Measurements from ENCODE around the gene GJC2. TPM values are rescaled to one million over a fixed set of nuclear protein-coding genes. Genes with fewer than 3 reads are reported as not detected.

GJC2 gene
- total RNA-seq, 1 donor from 2014 or later = 2.5 TPM

DNA sequence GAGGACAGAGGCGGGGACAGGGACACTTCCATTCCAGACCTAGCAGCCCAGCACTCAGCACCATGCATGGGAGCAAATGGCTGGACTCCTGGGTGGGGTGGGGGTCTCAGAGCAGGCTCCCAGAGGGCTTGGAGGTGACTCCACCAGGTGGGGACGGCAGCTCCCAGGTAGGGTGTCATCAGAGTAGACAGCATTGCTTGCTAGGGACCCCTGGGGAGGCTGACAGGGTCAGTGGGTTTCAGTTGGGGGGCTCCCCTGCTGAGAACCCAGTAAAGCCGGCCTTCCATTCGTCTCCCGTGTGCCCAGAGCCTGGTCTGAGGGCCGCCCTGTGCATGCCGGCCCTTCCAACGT, 4.8 kb upstream of the GJC2 start:
- DNase-seq (ENCODE audit: low spot score in 2 of 2, unreplicated experiment in 2 of 2) = no peak
- TF ChIP-seq, protein P1, sequence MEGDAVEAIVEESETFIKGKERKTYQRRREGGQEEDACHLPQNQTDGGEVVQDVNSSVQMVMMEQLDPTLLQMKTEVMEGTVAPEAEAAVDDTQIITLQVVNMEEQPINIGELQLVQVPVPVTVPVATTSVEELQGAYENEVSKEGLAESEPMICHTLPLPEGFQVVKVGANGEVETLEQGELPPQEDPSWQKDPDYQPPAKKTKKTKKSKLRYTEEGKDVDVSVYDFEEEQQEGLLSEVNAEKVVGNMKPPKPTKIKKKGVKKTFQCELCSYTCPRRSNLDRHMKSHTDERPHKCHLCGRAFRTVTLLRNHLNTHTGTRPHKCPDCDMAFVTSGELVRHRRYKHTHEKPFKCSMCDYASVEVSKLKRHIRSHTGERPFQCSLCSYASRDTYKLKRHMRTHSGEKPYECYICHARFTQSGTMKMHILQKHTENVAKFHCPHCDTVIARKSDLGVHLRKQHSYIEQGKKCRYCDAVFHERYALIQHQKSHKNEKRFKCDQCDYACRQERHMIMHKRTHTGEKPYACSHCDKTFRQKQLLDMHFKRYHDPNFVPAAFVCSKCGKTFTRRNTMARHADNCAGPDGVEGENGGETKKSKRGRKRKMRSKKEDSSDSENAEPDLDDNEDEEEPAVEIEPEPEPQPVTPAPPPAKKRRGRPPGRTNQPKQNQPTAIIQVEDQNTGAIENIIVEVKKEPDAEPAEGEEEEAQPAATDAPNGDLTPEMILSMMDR (IDR thresholded peaks at IDR 0.05; ENCODE audit: unreplicated experiment) = no peak
- no peaks in the 10 kb centered on the region for H3K27me3 Mint-ChIP-seq (ENCODE audit: low read depth)
- peaks cover 22% of the 10 kb centered on the region for H3K4me1 Mint-ChIP-seq
- H3K4me3 Mint-ChIP-seq = no peak overlapping the region
- no peaks in the 10 kb centered on the region for H3K9me3 Mint-ChIP-seq
- no peak overlapping the region for H3K27ac Mint-ChIP-seq
- no peaks in the 10 kb centered on the region for H3K36me3 Mint-ChIP-seq

DNA sequence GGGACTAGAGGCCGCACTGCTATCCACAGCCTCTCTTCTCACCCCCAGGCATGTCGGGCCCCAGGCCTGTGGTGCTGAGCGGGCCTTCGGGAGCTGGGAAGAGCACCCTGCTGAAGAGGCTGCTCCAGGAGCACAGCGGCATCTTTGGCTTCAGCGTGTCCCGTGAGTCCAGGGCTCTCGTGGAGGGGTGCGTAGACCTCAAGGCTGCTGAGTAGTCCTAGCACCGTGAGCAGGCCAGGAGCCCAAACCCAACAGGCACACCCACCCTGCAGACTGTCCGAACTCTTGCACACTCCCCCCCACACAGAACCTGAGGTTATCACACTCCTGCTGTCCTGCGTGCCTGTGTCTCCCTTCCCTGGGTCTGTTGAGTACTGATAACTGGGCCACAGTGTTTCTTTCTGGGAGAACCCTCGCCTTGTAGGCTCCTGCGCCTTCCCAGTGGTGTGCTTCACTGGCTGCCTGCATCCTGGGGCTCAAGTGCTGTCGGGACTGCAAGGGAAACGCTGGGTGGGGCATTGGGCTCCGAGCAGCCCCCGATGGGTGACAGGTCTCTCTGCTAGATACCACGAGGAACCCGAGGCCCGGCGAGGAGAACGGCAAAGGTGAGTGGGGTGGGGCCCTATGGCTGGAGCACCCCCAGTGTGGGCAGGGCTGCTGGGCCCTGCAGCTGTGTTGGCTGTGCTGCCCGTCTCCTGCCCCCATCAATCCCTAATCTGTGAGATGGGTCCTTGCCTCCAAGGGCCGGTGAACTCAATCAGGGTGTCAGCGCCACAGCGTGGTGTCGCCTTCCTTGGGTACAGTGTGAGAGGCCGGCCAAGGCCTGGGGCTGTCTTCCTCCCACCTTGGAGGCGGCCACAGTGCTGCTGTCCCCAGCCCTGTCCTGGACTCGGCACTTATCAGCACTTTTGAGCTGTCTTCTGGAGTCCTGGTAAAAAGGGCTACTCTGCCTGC, 4.0 kb upstream of the GJC2 start:
- no peaks in the 10 kb centered on the region for H3K36me3 Mint-ChIP-seq
- no peak overlapping the region for H3K27ac Mint-ChIP-seq
- no peaks in the 10 kb centered on the region for H3K9me3 Mint-ChIP-seq
- TF ChIP-seq, protein P1 (IDR thresholded peaks at IDR 0.05; ENCODE audit: unreplicated experiment) = no peak
- DNase-seq (ENCODE audit: low spot score in 2 of 2, unreplicated experiment in 2 of 2) = no peak
- no peaks in the 10 kb centered on the region for H3K27me3 Mint-ChIP-seq (ENCODE audit: low read depth)
- no peak overlapping the region for H3K4me3 Mint-ChIP-seq
- peaks cover 20% of the 10 kb centered on the region for H3K4me1 Mint-ChIP-seq

DNA sequence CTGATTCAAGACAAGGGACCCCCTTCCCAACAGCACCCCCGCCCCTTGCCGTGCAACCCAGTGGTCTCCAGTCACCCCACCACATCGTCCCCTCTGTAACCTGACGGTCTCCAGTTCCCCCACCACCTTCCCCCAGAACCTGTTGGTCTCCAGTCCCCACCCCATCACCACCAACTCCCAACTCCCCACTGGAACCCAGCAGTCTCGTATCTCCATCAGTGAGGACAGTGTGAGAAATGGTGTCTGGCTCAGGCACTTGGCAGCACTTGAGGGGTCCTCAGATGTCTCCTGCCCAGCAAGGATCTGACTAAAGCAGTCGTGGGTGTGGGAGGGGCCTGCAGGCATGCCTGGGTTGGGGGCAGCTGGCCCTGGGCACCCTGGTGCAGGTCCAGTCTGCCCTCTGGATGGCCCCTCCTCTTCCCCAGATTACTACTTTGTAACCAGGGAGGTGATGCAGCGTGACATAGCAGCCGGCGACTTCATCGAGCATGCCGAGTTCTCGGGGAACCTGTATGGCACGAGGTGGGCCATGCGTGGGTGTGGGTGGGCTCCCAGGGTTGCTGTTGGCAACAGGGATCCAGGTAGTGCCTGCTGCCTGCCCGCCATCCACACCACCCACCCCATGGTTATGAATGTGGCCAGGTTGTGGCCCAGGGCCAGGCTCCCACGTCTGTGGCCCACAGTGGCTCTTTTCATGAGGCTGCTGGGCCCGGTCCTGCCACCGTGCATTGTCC, 3.1 kb upstream of the GJC2 start:
- Mint-ChIP-seq H3K4me3 (no peak overlapping the region), H3K36me3 (no peaks in the 10 kb centered on the region), H3K27ac (no peak overlapping the region), H3K27me3 (ENCODE audit: low read depth) (no peaks in the 10 kb centered on the region), H3K4me1 (peaks cover 17% of the 10 kb centered on the region), H3K9me3 (no peaks in the 10 kb centered on the region)
- DNase-seq (ENCODE audit: low spot score in 2 of 2, unreplicated experiment in 2 of 2) = no peak
- TF ChIP-seq, protein P1 (IDR thresholded peaks at IDR 0.05; ENCODE audit: unreplicated experiment) = no peak

DNA sequence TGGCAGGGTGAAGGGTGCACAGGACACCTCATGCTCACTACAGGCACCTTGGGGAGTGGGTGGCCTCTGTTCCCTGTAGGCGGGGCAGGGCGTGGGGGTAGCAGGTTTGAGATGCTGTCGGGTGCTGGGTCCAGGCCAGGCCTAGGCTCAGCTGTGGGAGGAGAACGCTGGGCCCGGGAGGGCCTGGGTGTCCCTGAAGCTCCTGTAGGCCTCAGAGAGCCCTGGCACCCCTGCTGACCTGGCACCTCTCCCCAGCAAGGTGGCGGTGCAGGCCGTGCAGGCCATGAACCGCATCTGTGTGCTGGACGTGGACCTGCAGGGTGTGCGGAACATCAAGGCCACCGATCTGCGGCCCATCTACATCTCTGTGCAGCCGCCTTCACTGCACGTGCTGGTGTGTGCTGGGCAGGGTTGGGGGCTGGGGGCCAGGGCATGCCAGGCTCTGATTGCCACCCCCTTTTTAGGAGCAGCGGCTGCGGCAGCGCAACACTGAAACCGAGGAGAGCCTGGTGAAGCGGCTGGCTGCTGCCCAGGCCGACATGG, 2.5 kb upstream of the GJC2 start:
- Mint-ChIP-seq H3K36me3 (no peaks in the 10 kb centered on the region), H3K27me3 (ENCODE audit: low read depth) (no peaks in the 10 kb centered on the region), H3K9me3 (no peaks in the 10 kb centered on the region), H3K27ac (no peak overlapping the region), H3K4me3 (no peak overlapping the region), H3K4me1 (peaks cover 17% of the 10 kb centered on the region)
- TF ChIP-seq, protein P1 (IDR thresholded peaks at IDR 0.05; ENCODE audit: unreplicated experiment) = no peak
- no peak for DNase-seq (ENCODE audit: low spot score in 2 of 2, unreplicated experiment in 2 of 2)

DNA sequence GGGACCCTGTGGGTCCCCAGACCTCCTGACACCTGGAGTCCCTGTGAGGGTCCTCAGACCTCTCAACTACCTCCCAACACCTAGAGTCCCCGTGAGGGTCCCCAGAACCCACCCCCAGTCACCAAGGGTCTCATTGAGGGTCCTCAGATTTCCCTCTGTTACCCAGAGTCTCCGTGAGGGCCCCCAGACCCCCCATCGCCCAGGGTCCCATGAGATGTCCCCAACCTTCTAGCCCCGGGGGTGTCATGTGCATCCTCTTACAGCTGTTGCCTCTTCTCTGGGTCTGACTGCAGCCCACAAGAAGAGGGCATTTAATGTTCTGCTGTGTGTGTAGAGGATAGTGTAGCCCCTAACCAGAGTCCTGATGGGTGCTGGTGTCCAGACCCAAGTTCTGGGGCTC, 2.0 kb upstream of the GJC2 start:
- Mint-ChIP-seq H3K27me3 (ENCODE audit: low read depth) (no peaks in the 10 kb centered on the region), H3K4me3 (no peak overlapping the region), H3K36me3 (no peaks in the 10 kb centered on the region), H3K4me1 (peaks cover 17% of the 10 kb centered on the region), H3K27ac (no peak overlapping the region), H3K9me3 (no peaks in the 10 kb centered on the region)
- DNase-seq (ENCODE audit: low spot score in 2 of 2, unreplicated experiment in 2 of 2) = no peak
- TF ChIP-seq, protein P1 (IDR thresholded peaks at IDR 0.05; ENCODE audit: unreplicated experiment) = no peak
